ENCODE measurements around the gene ZNF138.
A peak's percentile ranks its signal among the peaks of the same experiment; 100 is the strongest.
"Not testable (repeated sequence)": the region's sequence is repeated elsewhere in the genome, so short reads cannot be mapped to it uniquely, and the experiment has no call there.

ZNF138 gene

DNA sequence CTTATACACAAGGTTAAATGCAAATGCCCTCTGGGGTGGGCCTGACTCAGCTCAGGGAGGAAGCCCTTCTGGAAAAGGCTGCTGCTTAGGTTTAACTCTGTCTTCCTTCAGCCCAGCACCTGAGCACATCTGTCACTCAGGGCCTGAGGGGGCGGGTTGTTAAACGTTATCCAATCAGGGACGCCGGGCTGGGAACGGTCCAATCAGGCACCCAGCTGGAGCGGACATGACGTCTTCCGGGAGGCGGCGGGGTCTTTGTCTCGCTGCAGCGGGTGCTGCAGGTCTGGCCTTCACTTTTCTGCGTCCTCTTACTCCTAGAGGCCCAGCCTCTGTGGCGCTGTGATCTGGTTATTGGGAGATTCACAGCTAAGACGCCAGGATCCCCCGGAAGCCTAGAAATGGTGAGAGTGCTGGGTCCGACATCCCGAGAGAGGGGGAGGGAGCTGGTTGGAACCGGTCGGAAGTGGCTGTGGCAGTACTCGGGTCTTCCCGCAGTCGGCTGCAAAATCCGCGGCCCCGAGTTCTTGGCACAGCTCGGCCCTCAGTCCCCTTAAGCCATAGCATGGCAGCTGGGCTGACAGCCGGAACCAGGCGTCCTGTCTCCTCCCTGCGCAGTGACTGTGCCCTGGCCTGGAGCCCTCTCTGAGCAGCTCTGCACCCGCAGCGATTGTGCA is at the start of gene ZNF138:
Gene ZNF138 (plus strand): TSS at position 258 of the 674 bp plus-strand sequence. CDS start 141 bp downstream, at position 399.
- peak; percentile 97 for DNase-seq

DNA sequence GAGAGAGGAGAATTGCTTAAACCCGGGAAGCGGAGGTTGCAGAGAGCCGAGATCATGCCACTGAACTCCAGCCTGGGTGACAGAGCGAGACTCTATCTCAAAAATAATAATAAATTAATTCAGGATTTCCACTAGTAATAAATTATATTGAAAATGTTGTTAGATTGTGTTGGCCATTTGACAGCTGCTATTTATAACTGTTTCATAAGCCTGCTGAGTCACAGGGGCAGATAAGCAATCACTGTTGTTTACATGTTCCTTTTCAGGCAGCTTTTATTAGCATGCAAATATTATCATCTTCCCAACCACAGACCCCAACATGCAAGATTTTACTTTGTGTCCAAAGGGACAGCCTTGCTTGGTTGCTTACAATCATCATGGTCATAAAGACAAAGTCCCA is 49.5 kb upstream of the ZNF138 start:
- DNase-seq, result no peak

DNA sequence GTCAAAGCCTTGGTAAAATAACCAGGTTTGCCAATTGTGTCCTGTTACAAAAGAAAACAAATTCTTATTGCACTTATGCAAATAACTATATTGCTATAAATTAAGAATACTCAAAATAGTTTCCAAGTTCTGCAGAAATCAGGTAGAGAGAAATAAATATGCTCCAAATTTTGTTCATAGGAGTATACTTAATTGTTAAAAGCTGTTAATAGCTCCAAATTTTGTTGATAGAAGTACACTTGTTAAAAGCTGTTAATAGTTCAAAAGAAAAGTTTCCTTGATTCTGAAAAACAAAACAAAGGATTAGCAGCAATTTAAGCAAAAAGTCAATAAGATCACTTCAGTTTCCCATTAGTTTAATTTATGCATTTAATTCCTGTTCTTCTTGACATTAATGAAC is 46.4 kb upstream of the ZNF138 start:
- no peak for DNase-seq

DNA sequence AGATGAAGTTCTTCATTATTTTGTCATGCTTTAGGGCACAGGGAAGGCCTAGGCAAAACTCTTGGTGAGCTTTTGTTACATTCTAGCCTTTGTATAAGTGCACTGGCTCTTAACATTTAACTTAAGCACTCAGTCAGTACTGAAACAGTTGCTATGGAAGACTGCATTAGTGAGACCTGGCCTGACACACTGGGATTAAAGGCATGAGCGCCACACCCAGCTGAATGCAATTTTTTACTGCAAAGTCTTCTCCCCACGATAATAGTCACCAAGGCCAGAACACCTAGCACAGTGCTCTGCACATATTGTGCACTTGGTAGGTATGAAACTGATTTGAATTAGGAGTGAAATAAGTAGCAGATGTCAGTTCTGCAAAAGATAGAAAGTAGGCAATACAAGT is 41.2 kb upstream of the ZNF138 start:
- DNase-seq, result no peak

DNA sequence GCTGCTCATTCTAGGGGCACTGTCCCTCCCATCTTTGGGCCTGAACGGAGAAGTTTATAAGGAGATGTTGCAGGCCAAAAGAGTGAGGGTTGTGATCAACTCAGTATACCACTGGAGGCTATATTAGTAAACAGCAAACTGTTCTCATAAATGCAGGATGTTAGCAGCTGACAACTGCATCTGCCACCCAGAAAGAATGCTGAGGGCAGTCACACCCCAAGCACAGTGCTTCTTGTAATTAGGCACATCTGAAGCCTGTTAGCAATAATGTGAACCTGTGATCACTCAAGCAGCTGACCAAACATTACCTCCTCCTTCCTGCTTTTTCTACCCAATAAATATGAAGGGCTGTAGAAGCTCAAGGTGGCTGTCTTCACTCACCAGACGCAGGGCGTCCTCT is 38.4 kb upstream of the ZNF138 start:
- DNase-seq, result no peak

DNA sequence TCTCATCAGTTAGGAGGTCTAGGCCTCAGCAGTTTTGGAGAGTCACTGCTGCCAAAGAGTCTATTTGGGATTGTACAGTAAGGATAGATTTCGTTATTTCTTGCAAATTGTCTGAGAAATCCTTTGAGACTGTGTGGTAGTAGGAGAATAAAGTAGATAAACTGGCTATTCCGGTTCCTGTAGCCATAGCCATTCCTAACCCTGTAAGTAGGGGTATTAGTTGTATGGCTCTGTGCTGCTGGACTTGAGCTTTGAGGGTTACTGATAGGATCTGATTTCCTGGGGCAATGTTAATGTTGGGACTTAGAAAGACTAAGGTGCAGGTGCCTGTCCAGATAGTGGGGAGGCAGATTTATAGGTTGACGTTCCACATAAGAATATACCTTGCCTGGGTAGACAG is 36.1 kb upstream of the ZNF138 start:
- no peak for DNase-seq

DNA sequence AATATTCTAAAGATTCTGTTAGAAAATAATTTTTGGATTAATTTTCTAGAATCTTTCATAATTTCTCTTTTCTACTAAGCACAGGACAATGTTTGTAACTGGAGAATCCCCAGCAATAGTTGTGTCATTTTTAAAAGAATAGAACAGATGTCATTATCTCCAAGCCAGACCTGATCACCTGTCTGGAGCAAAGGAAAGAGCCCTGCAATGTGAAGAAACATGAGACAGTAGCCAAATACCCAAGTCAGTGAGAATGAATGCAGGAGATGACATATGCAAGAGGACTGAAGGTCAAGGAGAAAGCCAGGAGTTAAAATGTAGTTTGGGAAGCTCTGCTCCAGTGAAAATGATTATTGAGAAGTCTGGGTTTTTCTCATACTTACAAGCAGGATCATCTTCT is 25.4 kb upstream of the ZNF138 start:
- no peak for DNase-seq

DNA sequence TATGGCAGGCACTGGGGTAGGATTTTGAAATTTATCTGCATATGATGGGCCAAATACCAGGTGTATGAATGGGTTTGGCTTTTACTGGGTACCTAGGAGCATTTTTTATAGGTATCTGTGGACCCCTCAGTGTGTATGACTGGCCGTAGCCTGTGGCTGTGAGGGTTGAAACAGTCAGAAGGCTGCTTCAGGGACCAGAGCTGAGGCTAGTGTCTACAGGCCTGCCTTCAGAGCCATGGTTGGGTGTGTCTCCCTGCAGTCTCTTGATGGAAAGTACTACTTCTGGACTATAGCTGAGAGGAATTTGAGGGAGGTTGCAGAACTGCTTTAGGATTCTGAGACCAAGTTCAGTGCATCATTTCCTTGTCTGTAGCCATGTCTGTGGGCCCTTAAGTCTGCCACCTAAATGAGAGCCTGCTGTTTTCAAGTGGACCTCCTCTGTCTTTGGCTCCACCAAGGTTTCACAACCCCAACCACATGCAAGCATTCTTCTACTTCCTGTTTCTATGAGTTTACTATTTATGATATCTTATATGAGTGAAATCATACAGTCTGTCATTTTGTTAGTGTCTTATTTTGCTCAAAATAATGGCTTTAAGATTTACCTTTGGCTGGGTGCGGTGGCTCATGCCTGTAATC is 19.9 kb upstream of the ZNF138 start:
- no peak for DNase-seq

DNA sequence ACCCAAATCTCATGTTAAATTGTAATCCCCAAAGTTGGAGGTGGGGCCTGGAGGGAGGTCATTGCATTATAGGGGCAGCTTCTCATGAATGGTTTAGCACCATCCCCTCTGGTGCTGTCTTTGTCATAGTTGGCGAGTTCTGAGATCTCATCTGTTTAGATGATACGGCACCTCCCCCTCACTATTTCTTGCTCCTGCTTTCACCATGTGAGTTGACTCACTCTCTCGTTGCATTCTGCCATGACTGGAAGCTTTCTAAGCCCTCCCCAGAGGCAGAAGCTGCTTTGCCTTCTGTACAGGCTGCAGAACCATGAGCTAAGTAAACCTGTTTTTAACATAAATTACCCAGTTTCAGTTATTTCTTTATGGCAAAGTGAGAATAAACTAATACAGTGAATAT is 18.9 kb upstream of the ZNF138 start:
- DNase-seq, result no peak

DNA sequence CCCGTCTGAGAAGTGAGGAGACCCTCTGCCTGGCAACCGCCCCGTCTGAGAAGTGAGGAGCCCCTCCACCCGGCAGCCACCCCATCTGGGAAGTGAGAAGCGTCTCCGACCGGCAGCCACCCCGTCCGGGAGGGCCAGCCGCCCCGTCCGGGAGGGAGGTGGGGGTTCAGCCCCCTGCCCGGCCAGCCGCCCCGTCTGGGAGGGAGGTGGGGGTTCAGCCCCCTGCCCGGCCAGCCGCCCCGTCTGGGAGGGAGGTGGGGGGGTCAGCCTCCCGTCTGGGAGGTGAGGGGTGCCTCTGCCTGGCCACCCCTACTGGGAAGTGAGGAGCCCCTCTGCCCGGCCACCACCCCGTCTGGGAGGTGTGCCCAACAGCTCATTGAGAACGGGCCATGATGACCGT is 9.4 kb upstream of the ZNF138 start:
- not testable (repeated sequence) for DNase-seq

DNA sequence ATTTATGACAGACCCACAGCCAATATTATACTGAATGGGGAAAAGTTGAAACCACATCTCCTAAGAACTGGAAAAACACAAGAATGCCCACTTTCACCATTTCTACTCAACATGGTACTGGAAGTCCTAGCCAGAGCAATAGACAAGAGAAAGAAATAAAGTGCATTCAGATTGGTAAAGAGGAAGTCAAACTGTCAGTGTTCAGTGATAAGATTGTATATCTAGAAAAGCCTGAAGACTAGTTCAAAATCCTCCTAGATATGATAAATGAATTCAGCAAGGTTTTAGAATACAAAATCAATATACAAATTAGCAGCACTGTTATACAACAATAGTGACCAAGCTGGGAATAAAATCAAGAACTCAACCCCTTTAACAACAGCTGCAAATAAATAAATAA is 6.9 kb upstream of the ZNF138 start:
- DNase-seq, result no peak

DNA sequence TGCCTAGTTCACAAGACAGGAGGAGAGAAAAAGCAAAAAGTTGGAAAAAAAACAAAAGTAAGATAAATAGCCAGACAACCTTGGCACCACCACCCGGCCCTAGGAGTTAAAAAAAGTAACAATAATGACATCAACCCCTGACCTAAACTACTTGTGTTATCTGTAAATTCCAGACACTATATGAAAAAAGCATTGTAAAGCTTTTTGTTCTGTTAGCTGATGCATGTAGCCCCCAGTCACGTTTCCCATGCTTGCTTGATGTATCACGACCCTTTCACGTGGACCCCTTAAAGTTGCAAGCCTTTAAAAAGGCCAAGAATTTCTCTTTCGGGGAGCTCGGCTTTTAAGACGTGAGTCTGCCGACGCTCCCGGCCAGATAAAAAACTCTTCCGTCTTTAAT is 5.0 kb upstream of the ZNF138 start:
- not testable (repeated sequence) for DNase-seq

DNA sequence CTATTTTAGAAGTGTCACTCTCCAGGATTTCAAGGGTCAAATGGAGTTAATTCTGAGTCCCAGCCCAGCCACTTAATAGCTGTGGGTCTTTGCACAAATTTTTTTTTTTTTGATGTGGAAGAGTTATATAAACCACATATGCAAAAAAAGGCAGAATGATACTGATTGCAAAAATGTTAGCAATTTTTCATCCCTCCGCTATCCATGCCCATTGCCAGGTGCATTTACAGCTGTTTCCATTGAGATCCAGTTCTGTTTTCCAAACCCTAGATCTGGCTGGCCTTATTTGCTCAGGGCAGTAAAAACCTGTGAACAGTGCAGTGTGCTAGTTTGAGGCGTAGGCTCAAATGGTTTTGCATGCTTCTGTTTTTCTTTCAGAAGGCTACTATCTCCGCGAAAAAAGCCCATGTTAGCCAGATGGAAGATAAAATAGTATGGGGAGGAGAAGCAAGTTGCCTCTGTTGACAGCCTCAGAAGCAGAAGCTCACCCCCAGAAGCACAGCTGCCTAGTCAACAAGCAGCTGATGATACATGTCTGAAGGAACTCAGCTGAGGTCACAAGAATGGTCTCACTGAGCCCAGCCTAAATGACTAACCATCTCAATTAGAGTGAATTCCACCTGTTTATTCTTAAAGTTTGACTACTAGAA is 997 bp upstream of the ZNF138 start:
- no peak for DNase-seq

DNA sequence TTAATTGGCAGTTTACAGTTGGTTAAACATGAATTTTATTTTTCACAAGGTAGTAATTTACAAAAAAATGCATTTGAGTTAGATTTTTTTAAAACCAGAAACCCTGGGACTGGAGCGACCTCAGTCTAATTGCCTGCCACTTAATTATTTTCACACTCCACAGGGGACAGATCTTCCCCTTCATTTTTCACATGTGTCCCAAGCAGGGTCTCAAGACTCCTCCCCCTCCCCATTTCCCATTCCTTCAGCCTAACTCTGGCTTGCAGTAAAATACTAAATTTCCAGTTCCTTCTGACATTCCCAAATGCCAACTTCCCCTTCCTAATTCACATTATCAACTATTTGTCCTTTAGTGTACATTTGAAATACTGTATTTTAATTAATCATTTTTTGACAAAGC is 948 bp downstream of the ZNF138 start:
- DNase-seq, result no peak

DNA sequence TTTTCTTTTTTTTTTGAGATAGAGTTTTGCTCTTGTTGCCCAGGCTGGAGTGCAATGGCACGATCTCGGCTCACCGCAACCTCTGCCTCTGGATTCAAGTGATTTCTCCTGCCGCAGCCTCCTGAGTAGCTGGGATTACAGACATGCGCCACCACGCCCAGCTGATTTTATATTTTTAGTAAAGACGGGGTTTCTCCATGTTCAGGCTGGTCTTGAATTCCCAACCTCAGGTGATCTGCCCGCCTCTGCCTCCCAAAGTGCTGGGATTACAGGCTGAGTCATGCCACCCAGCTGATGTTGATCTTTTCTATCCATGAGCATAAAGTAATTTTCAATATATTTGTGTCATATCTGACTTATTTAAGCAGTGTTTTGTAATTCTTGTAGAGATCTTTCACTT is 4.9 kb downstream of the ZNF138 start:
- not testable (repeated sequence) for DNase-seq

DNA sequence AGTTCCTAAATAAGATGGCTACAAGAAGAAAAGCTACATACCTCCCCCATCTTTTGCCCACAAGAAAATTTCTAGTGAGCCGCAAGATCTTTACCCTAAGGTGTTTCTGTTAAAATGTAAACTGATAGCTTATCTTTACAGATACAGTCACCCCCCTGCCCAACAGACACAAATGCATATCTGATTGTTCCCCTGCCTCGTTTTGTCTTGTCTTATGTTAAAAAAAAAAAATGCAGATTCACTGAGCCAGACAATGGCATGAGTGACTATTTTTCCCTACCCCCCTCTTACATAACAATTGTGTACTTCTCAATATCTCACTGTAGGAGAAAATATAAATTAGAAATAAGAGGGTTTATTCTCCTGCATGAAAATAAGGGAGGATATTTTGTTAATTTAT is 8.5 kb downstream of the ZNF138 start:
- no peak for DNase-seq

DNA sequence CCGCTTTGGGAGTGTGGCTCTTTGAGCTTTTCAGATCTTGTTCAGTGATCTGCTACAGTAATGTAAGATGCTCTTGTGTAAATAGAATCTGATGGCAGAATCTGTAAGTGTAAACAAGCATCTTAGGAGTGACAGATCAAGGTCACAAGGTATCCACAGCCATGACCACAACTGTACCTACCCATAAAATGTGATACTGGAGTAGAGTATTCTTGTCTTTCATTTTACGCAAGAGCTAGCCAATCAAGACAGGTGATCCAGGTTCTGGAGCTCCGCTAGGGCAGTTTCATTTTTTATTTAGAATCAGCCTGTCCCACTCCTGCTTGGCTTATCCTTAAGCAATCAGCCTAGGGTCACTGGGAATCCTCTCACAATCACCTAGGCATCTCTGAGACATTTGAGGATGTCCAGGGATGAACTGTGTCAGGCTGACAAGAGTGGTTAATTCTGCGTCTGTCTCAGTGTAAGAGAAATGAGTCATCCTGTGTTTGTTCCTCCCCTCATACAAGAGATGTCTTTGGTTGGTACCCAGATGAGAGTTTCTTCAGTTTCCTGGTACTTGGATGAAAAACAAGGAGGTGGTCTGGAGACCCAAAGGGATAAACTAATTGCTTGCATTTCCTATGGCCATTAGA is 13.6 kb downstream of the ZNF138 start:
- no peak for DNase-seq

DNA sequence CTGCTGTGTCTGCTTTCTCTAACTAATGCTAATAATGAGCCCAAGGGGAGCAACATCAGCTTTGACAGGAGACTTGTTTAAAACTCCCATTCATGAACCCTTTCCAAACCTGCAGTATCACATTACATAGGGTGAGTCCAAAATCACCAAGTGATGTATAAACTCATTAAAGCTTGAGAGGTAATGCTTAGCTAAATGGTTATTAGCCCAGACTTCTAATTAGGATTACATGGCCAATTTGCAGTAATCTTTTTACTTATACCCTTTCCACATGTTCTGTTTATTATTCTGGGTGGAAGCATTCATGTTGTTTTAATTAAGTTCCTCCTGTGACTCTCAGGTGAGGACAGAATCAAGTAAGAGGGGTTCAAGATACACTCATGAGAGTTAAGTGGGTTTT is 17.5 kb downstream of the ZNF138 start:
- DNase-seq, result peak; percentile 46

DNA sequence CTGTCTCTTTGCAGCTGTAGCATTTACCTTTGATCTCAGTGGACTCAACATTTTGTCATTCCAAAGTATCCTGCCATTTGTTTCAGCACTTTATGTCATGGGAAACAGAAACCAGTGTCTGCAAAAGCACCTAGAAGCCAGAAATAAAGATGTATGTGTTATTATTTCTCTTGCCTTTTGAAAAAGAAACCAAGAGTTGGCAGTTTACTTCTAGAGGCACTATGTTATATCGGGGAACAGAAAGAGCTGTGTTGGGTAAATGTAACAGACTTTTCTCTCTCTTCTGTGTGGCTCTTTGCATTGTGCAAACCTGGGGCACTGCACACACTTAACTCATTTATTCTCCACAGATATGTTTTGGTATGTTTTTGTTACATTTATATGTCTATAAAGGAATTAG is 36.7 kb downstream of the ZNF138 start:
- DNase-seq, result no peak

DNA sequence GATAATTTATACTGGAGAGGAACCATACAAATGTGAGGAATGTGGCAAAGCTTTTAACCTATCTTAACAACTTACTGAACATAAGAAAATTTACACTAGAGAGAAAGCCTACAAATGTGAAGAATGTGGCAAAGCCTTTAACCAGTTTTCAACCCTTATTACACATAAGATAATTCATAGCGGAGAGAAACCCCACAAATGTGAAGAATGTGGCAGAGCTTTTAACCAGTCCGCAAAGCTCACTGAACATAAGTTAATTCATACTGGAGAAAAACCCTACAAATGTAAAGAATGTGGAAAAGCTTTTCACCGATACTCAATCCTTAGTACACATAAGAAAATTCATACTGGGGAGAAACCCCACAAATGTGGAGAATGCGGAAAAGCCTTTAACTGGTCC is 37.9 kb downstream of the ZNF138 start:
- no peak for DNase-seq

DNA sequence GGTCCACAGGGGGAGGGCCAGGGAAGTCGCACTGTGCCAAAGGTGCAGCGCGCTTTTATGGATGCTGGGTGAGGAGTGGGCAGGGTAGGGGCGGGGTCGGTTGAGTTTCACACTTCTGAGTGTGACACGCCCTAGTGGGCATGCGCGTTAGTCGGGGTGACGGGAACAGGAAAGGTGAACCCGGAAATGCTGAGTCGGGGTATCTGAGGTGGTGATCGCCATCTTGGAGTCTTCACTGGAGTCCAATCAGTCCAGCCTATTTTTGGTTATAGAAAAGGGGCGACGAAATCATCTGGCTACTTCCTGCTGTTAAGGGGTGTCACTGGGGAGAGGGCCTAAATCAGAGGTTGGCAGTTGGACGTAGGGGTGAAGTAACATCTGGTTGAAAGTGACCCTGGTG is 40.8 kb downstream of the ZNF138 start:
- no peak for DNase-seq

DNA sequence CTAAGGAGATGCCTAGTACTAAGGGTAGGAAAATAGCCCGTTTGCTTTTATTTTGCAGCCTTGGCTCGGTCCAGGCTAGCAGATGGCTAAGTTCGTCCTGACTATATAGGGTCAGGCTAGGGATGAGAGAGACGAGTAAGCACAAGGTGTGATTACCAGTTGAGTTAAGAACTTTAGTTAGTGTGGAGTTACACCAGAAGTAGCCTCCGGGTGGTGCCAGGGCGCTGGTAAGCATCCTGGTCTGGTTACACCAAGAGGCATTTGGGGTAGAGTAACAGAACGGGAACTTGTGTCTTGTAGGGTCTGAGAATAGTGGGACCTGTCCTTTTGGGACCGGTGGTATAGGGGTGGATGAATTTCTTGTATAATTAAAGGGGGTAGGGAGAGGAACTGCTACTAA is 41.6 kb downstream of the ZNF138 start:
- not testable (repeated sequence) for DNase-seq

DNA sequence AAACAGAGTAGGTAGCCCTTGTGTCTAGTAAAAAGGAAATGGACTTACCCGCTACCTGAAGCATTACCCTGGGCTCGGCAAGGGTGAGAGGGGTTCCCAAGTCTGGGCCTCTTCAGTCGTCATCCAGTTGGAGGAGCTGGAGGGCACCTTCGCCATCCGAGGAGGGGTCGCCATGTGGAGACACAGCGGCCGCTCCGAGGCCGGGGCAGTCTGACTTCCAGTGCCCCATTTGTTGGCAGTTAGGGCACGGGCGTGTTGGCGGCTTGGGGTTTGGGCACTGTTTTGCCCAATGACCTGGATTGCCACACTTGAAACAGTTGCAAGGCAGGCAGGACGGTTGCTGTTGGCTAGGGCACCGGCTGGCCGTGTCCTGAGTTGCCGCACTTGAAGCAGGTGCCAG is 43.8 kb downstream of the ZNF138 start:
- DNase-seq, result not testable (repeated sequence)

DNA sequence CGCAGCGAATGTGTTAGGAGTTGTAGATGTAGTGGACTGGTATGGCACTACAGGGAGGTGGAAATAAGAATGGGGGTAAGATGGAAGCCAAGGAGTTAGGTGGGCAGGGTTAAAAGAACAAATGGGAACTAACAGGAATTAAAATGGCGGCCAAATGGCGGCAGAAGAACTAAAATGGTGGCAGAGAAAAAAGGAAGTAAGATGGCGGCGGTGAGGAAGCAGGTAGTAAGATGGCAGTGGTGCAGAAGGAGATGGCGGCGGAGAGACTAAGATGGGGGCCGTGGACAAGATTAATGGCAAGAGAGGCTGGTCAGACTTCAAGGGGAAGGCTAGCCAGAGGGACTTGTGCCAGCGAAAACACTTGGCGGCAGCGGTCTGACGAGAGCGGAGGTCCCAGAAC is 44.5 kb downstream of the ZNF138 start:
- DNase-seq, result no peak
